NCI-H1436 (cell line): ENCODE measurements around the gene ZXDC.

ENCODE experiments used
- DNase-seq: peaks from one replicate; lab custom pipeline; 2025; lab: John Stamatoyannopoulos, UW

ZXDC gene

GRCh38 chr3:126490619-126491018, 14.9 kb upstream of the ZXDC start:
- DNase-seq: no peak

GRCh38 chr3:126488886-126489569, 13.3 kb upstream of the ZXDC start:
- DNase-seq: no peak

GRCh38 chr3:126488185-126488584, 12.5 kb upstream of the ZXDC start:
- no peak for DNase-seq

- no peak for DNase-seq
Observed at GRCh38 chr3:126487151-126487771, 11.6 kb upstream of the ZXDC start.

GRCh38 chr3:126486360-126486847, 10.7 kb upstream of the ZXDC start:
- DNase-seq: no peak

GRCh38 chr3:126485956-126486355, 10.3 kb upstream of the ZXDC start:
- no peak for DNase-seq

GRCh38 chr3:126485176-126485897, 9.6 kb upstream of the ZXDC start:
- no peak for DNase-seq

GRCh38 chr3:126484662-126485061, 9.0 kb upstream of the ZXDC start:
- no peak for DNase-seq

GRCh38 chr3:126484148-126484547, 8.5 kb upstream of the ZXDC start:
- no peak for DNase-seq

GRCh38 chr3:126483321-126483761, 7.7 kb upstream of the ZXDC start:
- DNase-seq: no peak

GRCh38 chr3:126482503-126483255, 7.0 kb upstream of the ZXDC start:
- DNase-seq: no peak

- no peak for DNase-seq
Observed at GRCh38 chr3:126481808-126482502, 6.3 kb upstream of the ZXDC start.

- no peak for DNase-seq
Observed at GRCh38 chr3:126480861-126481260, 5.2 kb upstream of the ZXDC start.

GRCh38 chr3:126480206-126480605, 4.5 kb upstream of the ZXDC start:
- DNase-seq: no peak

GRCh38 chr3:126479642-126480041, 4.0 kb upstream of the ZXDC start:
- DNase-seq: no peak

- DNase-seq: no peak
Observed at GRCh38 chr3:126478581-126479310, 3.1 kb upstream of the ZXDC start.

- no peak for DNase-seq
Observed at GRCh38 chr3:126477061-126477380, 1.3 kb upstream of the ZXDC start.

- peak; percentile 77 for DNase-seq
Observed at GRCh38 chr3:126476166-126477060, 722 bp upstream of the ZXDC start.

GRCh38 chr3:126474498-126475412, 936 bp downstream of the ZXDC start:
- no peak for DNase-seq
